ENCODE measurements around the gene VASN.

VASN gene

GRCh38 chr16:4371357-4372000 lies at the start of gene VASN:
TSS of gene VASN (plus strand) at chr16:4371848. CDS start at chr16:4380878, 9,030 bp downstream.
- peak; percentile 74 for DNase-seq (ENCODE audit: low read depth)
- H3K4me3 ChIP-seq (ENCODE audit: low read length): peak within 1 kb of the TSS; percentile 99
- no peak for TF ChIP-seq CTCF (conservative IDR thresholded peaks at IDR 0.05; ENCODE audit: low read length)

- no peak for DNase-seq (ENCODE audit: low read depth)
- H3K4me3 ChIP-seq (ENCODE audit: low read length): no peak overlapping the region
- TF ChIP-seq CTCF (conservative IDR thresholded peaks at IDR 0.05; ENCODE audit: low read length): no peak
These were observed 49.3 kb upstream of the VASN start for GRCh38 chr16:4322121-4323052.

GRCh38 chr16:4323071-4323844 lies 48.4 kb upstream of the VASN start:
- DNase-seq (ENCODE audit: low read depth): no peak
- no peak for TF ChIP-seq CTCF (conservative IDR thresholded peaks at IDR 0.05; ENCODE audit: low read length)
- H3K4me3 ChIP-seq (ENCODE audit: low read length): peak overlapping the region; percentile 7; the same call in 1 of the 2 replicates

GRCh38 chr16:4323845-4324488 lies 47.7 kb upstream of the VASN start:
- TF ChIP-seq CTCF (conservative IDR thresholded peaks at IDR 0.05; ENCODE audit: low read length): no peak
- H3K4me3 ChIP-seq (ENCODE audit: low read length): peak overlapping the region; percentile 7; the same call in 1 of the 2 replicates
- DNase-seq (ENCODE audit: low read depth): peak; percentile 62

GRCh38 chr16:4324492-4325252 lies 47.0 kb upstream of the VASN start:
- no peak for DNase-seq (ENCODE audit: low read depth)
- TF ChIP-seq CTCF (conservative IDR thresholded peaks at IDR 0.05; ENCODE audit: low read length): no peak
- no peak overlapping the region for H3K4me3 ChIP-seq (ENCODE audit: low read length)

GRCh38 chr16:4325253-4325758 lies 46.3 kb upstream of the VASN start:
- DNase-seq (ENCODE audit: low read depth): no peak
- no peak overlapping the region for H3K4me3 ChIP-seq (ENCODE audit: low read length)
- no peak for TF ChIP-seq CTCF (conservative IDR thresholded peaks at IDR 0.05; ENCODE audit: low read length)
